ENCODE results near the gene TRIOBP. TPM values are rescaled to one million over a fixed set of nuclear protein-coding genes. Genes with fewer than 3 reads are reported as not detected.
A peak's percentile ranks its signal among the peaks of the same experiment; 100 is the strongest.

Gene TRIOBP
- total RNA-seq, 1 experiment from 2014 or later = 28.7 TPM

GRCh38 chr22:37804352-37804880 lies 107.6 kb downstream of the TRIOBP start:
- TF ChIP-seq CTCF (conservative IDR thresholded peaks at IDR 0.05; ENCODE audit: low read depth, low read length) (no peak), EZH2 (IDR thresholded peaks at IDR 0.05; ENCODE audit: borderline replicate concordance, low read depth, low read length, poor library complexity, severe bottlenecking) (no peak)
- Histone ChIP-seq H3K27me3 (replicated peaks; ENCODE audit: insufficient read depth, low read depth, low read length, poor library complexity) (no peaks in the 10 kb centered on the region), H3K4me1 (ENCODE audit: insufficient read depth, low read length, poor library complexity, severe bottlenecking) (peaks cover 31% of the 10 kb centered on the region), H3K4me3 (ENCODE audit: low read depth, low read length, poor library complexity, severe bottlenecking) (peak overlapping the region; percentile 77), H3K36me3 (ENCODE audit: insufficient read depth, low read length, poor library complexity, severe bottlenecking) (no peaks in the 10 kb centered on the region), H3K9me3 (ENCODE audit: low read depth, low read length, poor library complexity, severe bottlenecking) (no peaks in the 10 kb centered on the region), H3K27ac (ENCODE audit: low read depth, low read length, poor library complexity, severe bottlenecking) (peak overlapping the region; percentile 89)
- DNase-seq (ENCODE audit: low spot score) = no peak
- TSS peak; percentile 91 for BruUV-seq (replicated peaks)
- POLR2A ChIA-PET (ENCODE audit: low non-redundant PET) = interaction anchor here (0.6 kb wide), 2 partner anchors 83 to 120 kb away, joined by 3 to 4 read pairs; no protein-coding TSS in a partner anchor
- CTCF ChIA-PET = no interaction called here
- intact Hi-C loops (cut with micrococcal nuclease; ENCODE audit: unreplicated experiment) = loop anchor here (5.0 kb wide), 1 partner anchor 127 kb away; the partner anchor contains the start of gene LGALS1

GRCh38 chr22:37804881-37805809 lies 108.3 kb downstream of the TRIOBP start:
- no TSS peak for BruUV-seq (replicated peaks)
- TF ChIP-seq CTCF (conservative IDR thresholded peaks at IDR 0.05; ENCODE audit: low read depth, low read length) (no peak), EZH2 (IDR thresholded peaks at IDR 0.05; ENCODE audit: borderline replicate concordance, low read depth, low read length, poor library complexity, severe bottlenecking) (no peak)
- Histone ChIP-seq H3K4me3 (ENCODE audit: low read depth, low read length, poor library complexity, severe bottlenecking) (peak overlapping the region; percentile 77), H3K4me1 (ENCODE audit: insufficient read depth, low read length, poor library complexity, severe bottlenecking) (peaks cover 31% of the 10 kb centered on the region), H3K9me3 (ENCODE audit: low read depth, low read length, poor library complexity, severe bottlenecking) (no peaks in the 10 kb centered on the region), H3K36me3 (ENCODE audit: insufficient read depth, low read length, poor library complexity, severe bottlenecking) (no peaks in the 10 kb centered on the region), H3K27ac (ENCODE audit: low read depth, low read length, poor library complexity, severe bottlenecking) (peak overlapping the region; percentile 89), H3K27me3 (replicated peaks; ENCODE audit: insufficient read depth, low read depth, low read length, poor library complexity) (no peaks in the 10 kb centered on the region)
- CTCF ChIA-PET = no interaction called here
- POLR2A ChIA-PET (ENCODE audit: low non-redundant PET) = interaction anchor here (0.6 kb wide), 3 partner anchors 17 to 120 kb away, joined by 3 to 4 read pairs (median 4); no protein-coding TSS in a partner anchor
- intact Hi-C loops (cut with micrococcal nuclease; ENCODE audit: unreplicated experiment) = loop anchor here (5.0 kb wide), 1 partner anchor 128 kb away; the partner anchor contains the start of gene LGALS1
- peak; percentile 88 for DNase-seq (ENCODE audit: low spot score)

- H3K4me1 ChIP-seq (ENCODE audit: insufficient read depth, low read length, poor library complexity, severe bottlenecking) = peaks cover 31% of the 10 kb centered on the region
- H3K27ac ChIP-seq (ENCODE audit: low read depth, low read length, poor library complexity, severe bottlenecking) = peak overlapping the region; percentile 89
- no peak for DNase-seq (ENCODE audit: low spot score)
- no peaks in the 10 kb centered on the region for H3K9me3 ChIP-seq (ENCODE audit: low read depth, low read length, poor library complexity, severe bottlenecking)
- no peaks in the 10 kb centered on the region for H3K36me3 ChIP-seq (ENCODE audit: insufficient read depth, low read length, poor library complexity, severe bottlenecking)
- TF ChIP-seq CTCF (conservative IDR thresholded peaks at IDR 0.05; ENCODE audit: low read depth, low read length) (no peak), EZH2 (IDR thresholded peaks at IDR 0.05; ENCODE audit: borderline replicate concordance, low read depth, low read length, poor library complexity, severe bottlenecking) (no peak)
- intact Hi-C loops (cut with micrococcal nuclease; ENCODE audit: unreplicated experiment) = no loop called here
- CTCF ChIA-PET = no interaction called here
- H3K27me3 ChIP-seq (replicated peaks; ENCODE audit: insufficient read depth, low read depth, low read length, poor library complexity) = no peaks in the 10 kb centered on the region
- H3K4me3 ChIP-seq (ENCODE audit: low read depth, low read length, poor library complexity, severe bottlenecking) = peak overlapping the region; percentile 77
- no TSS peak for BruUV-seq (replicated peaks)
- POLR2A ChIA-PET (ENCODE audit: low non-redundant PET) = no interaction called here
These were observed 109.0 kb downstream of the TRIOBP start for GRCh38 chr22:37805810-37806277.
